ENCODE measurements around the gene REELD1.

The REELD1 gene

DNA sequence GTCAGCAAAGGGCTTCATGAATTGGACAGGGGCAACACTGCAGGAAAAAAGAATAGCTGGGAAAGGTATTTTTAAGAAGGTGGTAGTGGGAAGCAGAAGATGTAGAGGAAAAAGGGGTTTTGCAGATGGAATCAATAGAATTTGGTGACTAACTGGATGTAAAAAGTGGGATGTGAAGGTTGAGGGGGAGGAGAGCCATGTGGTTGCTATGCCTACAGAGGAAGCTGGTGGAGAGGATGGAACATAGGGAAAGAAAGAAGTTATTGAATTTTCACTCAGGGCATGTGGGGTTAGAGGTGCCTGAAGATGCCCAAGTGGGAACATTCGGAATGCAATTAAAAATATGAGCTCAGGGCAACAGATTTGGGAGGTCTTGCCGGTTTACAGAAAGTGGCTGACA is 33.0 kb downstream of the REELD1 start:
- H3K27ac ChIP-seq (ENCODE audit: low read length), result no peak overlapping the region

DNA sequence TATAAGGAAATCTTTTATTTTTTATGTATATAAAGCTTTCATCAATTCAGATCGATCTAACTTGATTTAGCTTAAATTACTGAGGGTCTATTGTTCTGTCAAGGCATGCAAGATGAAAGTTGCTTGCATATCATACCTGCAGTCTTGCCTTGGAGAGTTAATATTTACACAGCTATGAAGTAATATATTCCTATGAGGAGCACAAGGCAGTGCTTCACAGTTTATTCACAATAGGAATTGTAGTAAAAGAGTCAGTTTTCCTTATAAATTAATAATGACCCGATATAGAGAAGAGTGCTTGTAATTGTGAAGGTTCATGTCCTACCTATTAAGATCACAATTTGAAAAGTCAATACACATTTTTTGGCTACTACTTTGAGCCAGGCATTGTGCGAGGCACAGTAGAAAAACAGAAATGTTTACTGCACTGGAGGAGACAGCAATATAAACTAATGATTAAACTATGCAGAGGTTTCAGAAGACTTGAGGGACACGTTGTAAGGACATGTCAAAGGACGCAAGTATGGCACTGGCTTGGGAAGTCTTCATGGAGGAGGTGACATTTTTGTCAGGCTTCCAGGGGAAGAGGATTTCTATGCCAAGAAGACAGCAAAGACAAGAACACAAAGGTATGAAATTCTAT is 38.8 kb downstream of the REELD1 start:
- H3K27me3 ChIP-seq (ENCODE audit: control insufficient read depth, insufficient read depth, low read length), result no peaks in the 10 kb centered on the region
- no peaks in the 10 kb centered on the region for H3K9me3 ChIP-seq (ENCODE audit: control insufficient read depth, low read depth, low read length)
- H3K4me3 ChIP-seq (ENCODE audit: low read length), result no peak overlapping the region
- no peaks in the 10 kb centered on the region for H3K4me1 ChIP-seq (ENCODE audit: control insufficient read depth, low read depth, low read length)
- H3K27ac ChIP-seq (ENCODE audit: low read length), result no peak overlapping the region
- H3K36me3 ChIP-seq (ENCODE audit: control insufficient read depth, low read depth, low read length), result no peaks in the 10 kb centered on the region
- no peak overlapping the region for H3K9ac ChIP-seq (ENCODE audit: low read length)

More for the DNA sequence above, 33.0 kb downstream of the REELD1 start:
- no peaks in the 10 kb centered on the region for H3K27me3 ChIP-seq (ENCODE audit: control insufficient read depth, insufficient read depth, low read length)
- H3K36me3 ChIP-seq (ENCODE audit: control insufficient read depth, low read depth, low read length), result no peaks in the 10 kb centered on the region
- no peaks in the 10 kb centered on the region for H3K4me1 ChIP-seq (ENCODE audit: control insufficient read depth, low read depth, low read length)
- H3K9ac ChIP-seq (ENCODE audit: low read length), result no peak overlapping the region
- H3K9me3 ChIP-seq (ENCODE audit: control insufficient read depth, low read depth, low read length), result no peaks in the 10 kb centered on the region
- no peak overlapping the region for H3K4me3 ChIP-seq (ENCODE audit: low read length)

- no peak overlapping the region for H3K9ac ChIP-seq (ENCODE audit: low read length)
- H3K36me3 ChIP-seq (ENCODE audit: control insufficient read depth, low read depth, low read length), result no peaks in the 10 kb centered on the region
- H3K4me1 ChIP-seq (ENCODE audit: control insufficient read depth, low read depth, low read length), result no peaks in the 10 kb centered on the region
- H3K4me3 ChIP-seq (ENCODE audit: low read length), result no peak overlapping the region
- H3K9me3 ChIP-seq (ENCODE audit: control insufficient read depth, low read depth, low read length), result no peaks in the 10 kb centered on the region
- no peak overlapping the region for H3K27ac ChIP-seq (ENCODE audit: low read length)
- no peaks in the 10 kb centered on the region for H3K27me3 ChIP-seq (ENCODE audit: control insufficient read depth, insufficient read depth, low read length)
Measured at GRCh38 chr4:146255463-146255862, 41.1 kb downstream of the REELD1 start.

GRCh38 chr4:146255874-146256273 is 41.5 kb downstream of the REELD1 start:
- Histone ChIP-seq H3K36me3 (ENCODE audit: control insufficient read depth, low read depth, low read length) (no peaks in the 10 kb centered on the region), H3K4me3 (ENCODE audit: low read length) (no peak overlapping the region), H3K4me1 (ENCODE audit: control insufficient read depth, low read depth, low read length) (no peaks in the 10 kb centered on the region), H3K27ac (ENCODE audit: low read length) (no peak overlapping the region), H3K9me3 (ENCODE audit: control insufficient read depth, low read depth, low read length) (no peaks in the 10 kb centered on the region), H3K27me3 (ENCODE audit: control insufficient read depth, insufficient read depth, low read length) (no peaks in the 10 kb centered on the region), H3K9ac (ENCODE audit: low read length) (no peak overlapping the region)

GRCh38 chr4:146256328-146256727 is 42.0 kb downstream of the REELD1 start:
- H3K9me3 ChIP-seq (ENCODE audit: control insufficient read depth, low read depth, low read length), result no peaks in the 10 kb centered on the region
- no peak overlapping the region for H3K4me3 ChIP-seq (ENCODE audit: low read length)
- no peaks in the 10 kb centered on the region for H3K36me3 ChIP-seq (ENCODE audit: control insufficient read depth, low read depth, low read length)
- no peaks in the 10 kb centered on the region for H3K4me1 ChIP-seq (ENCODE audit: control insufficient read depth, low read depth, low read length)
- H3K9ac ChIP-seq (ENCODE audit: low read length), result no peak overlapping the region
- H3K27ac ChIP-seq (ENCODE audit: low read length), result no peak overlapping the region
- H3K27me3 ChIP-seq (ENCODE audit: control insufficient read depth, insufficient read depth, low read length), result no peaks in the 10 kb centered on the region

- H3K4me3 ChIP-seq (ENCODE audit: low read length), result no peak overlapping the region
- H3K27ac ChIP-seq (ENCODE audit: low read length), result no peak overlapping the region
- no peak overlapping the region for H3K9ac ChIP-seq (ENCODE audit: low read length)
- no peaks in the 10 kb centered on the region for H3K9me3 ChIP-seq (ENCODE audit: control insufficient read depth, low read depth, low read length)
- H3K36me3 ChIP-seq (ENCODE audit: control insufficient read depth, low read depth, low read length), result no peaks in the 10 kb centered on the region
- no peaks in the 10 kb centered on the region for H3K27me3 ChIP-seq (ENCODE audit: control insufficient read depth, insufficient read depth, low read length)
- H3K4me1 ChIP-seq (ENCODE audit: control insufficient read depth, low read depth, low read length), result no peaks in the 10 kb centered on the region
Measured at GRCh38 chr4:146257511-146257910, 43.2 kb downstream of the REELD1 start.

DNA sequence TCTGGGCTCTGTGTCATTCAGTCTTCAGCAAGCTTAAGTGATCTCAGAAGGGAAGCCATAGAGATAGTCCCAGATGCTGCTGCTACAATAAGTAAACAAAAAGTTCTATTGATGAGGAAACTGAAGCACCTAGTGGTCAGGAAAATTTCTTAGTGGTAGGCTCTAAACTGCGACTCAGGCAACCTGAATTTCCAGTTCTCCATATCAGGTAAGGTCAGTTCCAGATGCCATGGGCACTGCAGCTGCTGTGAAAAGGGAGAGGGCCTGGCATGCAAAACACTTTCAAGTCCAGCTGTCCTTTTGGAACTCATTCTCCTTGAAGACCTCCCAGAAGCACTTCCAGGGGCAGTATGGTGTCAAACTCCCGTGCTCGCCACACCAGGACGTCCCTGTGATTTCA is 46.2 kb downstream of the REELD1 start:
- no peaks in the 10 kb centered on the region for H3K36me3 ChIP-seq (ENCODE audit: control insufficient read depth, low read depth, low read length)
- no peak overlapping the region for H3K4me3 ChIP-seq (ENCODE audit: low read length)
- H3K27me3 ChIP-seq (ENCODE audit: control insufficient read depth, insufficient read depth, low read length), result no peaks in the 10 kb centered on the region
- no peak overlapping the region for H3K9ac ChIP-seq (ENCODE audit: low read length)
- no peaks in the 10 kb centered on the region for H3K9me3 ChIP-seq (ENCODE audit: control insufficient read depth, low read depth, low read length)
- H3K4me1 ChIP-seq (ENCODE audit: control insufficient read depth, low read depth, low read length), result no peaks in the 10 kb centered on the region
- H3K27ac ChIP-seq (ENCODE audit: low read length), result no peak overlapping the region

GRCh38 chr4:146261041-146261440 is 46.7 kb downstream of the REELD1 start:
- H3K9ac ChIP-seq (ENCODE audit: low read length), result no peak overlapping the region
- H3K4me1 ChIP-seq (ENCODE audit: control insufficient read depth, low read depth, low read length), result peaks cover 3% of the 10 kb centered on the region
- H3K4me3 ChIP-seq (ENCODE audit: low read length), result no peak overlapping the region
- no peaks in the 10 kb centered on the region for H3K27me3 ChIP-seq (ENCODE audit: control insufficient read depth, insufficient read depth, low read length)
- no peaks in the 10 kb centered on the region for H3K9me3 ChIP-seq (ENCODE audit: control insufficient read depth, low read depth, low read length)
- H3K36me3 ChIP-seq (ENCODE audit: control insufficient read depth, low read depth, low read length), result no peaks in the 10 kb centered on the region
- H3K27ac ChIP-seq (ENCODE audit: low read length), result no peak overlapping the region

- H3K36me3 ChIP-seq (ENCODE audit: control insufficient read depth, low read depth, low read length), result no peaks in the 10 kb centered on the region
- H3K27ac ChIP-seq (ENCODE audit: low read length), result no peak overlapping the region
- no peaks in the 10 kb centered on the region for H3K9me3 ChIP-seq (ENCODE audit: control insufficient read depth, low read depth, low read length)
- H3K9ac ChIP-seq (ENCODE audit: low read length), result no peak overlapping the region
- peaks cover 6% of the 10 kb centered on the region for H3K4me1 ChIP-seq (ENCODE audit: control insufficient read depth, low read depth, low read length)
- H3K27me3 ChIP-seq (ENCODE audit: control insufficient read depth, insufficient read depth, low read length), result no peaks in the 10 kb centered on the region
- no peak overlapping the region for H3K4me3 ChIP-seq (ENCODE audit: low read length)
Measured at GRCh38 chr4:146263793-146264192, 49.5 kb downstream of the REELD1 start.

- Histone ChIP-seq H3K9ac (ENCODE audit: low read length) (no peak overlapping the region), H3K36me3 (ENCODE audit: control insufficient read depth, low read depth, low read length) (no peaks in the 10 kb centered on the region), H3K4me3 (ENCODE audit: low read length) (no peak overlapping the region), H3K27ac (ENCODE audit: low read length) (no peak overlapping the region), H3K27me3 (ENCODE audit: control insufficient read depth, insufficient read depth, low read length) (no peaks in the 10 kb centered on the region), H3K9me3 (ENCODE audit: control insufficient read depth, low read depth, low read length) (no peaks in the 10 kb centered on the region), H3K4me1 (ENCODE audit: control insufficient read depth, low read depth, low read length) (peaks cover 6% of the 10 kb centered on the region)
Measured at GRCh38 chr4:146265950-146266490, 51.7 kb downstream of the REELD1 start.

DNA sequence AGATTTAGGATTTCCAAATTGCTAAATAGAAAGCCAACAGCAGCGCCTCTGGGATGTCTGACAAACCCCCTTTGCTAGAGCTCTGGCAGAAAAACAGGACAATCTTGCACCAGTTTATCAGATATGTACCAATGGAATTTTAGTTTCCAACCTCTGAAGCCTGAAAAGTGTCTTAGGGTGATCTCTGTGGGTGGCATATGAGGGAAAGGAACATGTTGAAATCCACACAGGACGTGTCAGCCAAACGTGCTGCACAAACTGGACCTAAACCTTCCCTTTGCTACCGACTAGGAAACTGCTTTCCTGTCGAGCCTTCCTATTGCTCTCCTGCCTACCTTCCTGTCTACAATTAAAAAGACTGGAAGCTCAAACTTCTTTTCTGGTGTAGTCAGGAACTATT is 53.5 kb downstream of the REELD1 start:
- Histone ChIP-seq H3K9ac (ENCODE audit: low read length) (no peak overlapping the region), H3K4me1 (ENCODE audit: control insufficient read depth, low read depth, low read length) (peaks cover 6% of the 10 kb centered on the region), H3K9me3 (ENCODE audit: control insufficient read depth, low read depth, low read length) (no peaks in the 10 kb centered on the region), H3K27me3 (ENCODE audit: control insufficient read depth, insufficient read depth, low read length) (no peaks in the 10 kb centered on the region), H3K27ac (ENCODE audit: low read length) (no peak overlapping the region), H3K4me3 (ENCODE audit: low read length) (no peak overlapping the region), H3K36me3 (ENCODE audit: control insufficient read depth, low read depth, low read length) (no peaks in the 10 kb centered on the region)

GRCh38 chr4:146269228-146269653 is 54.9 kb downstream of the REELD1 start:
- no peaks in the 10 kb centered on the region for H3K27me3 ChIP-seq (ENCODE audit: control insufficient read depth, insufficient read depth, low read length)
- H3K27ac ChIP-seq (ENCODE audit: low read length), result no peak overlapping the region
- H3K36me3 ChIP-seq (ENCODE audit: control insufficient read depth, low read depth, low read length), result no peaks in the 10 kb centered on the region
- peaks cover 6% of the 10 kb centered on the region for H3K4me1 ChIP-seq (ENCODE audit: control insufficient read depth, low read depth, low read length)
- H3K9me3 ChIP-seq (ENCODE audit: control insufficient read depth, low read depth, low read length), result no peaks in the 10 kb centered on the region
- no peak overlapping the region for H3K4me3 ChIP-seq (ENCODE audit: low read length)
- H3K9ac ChIP-seq (ENCODE audit: low read length), result no peak overlapping the region

Data from iPS-18a (cell line).